ENCODE measurements around the gene CFAP46. TPM values are rescaled to one million over a fixed set of nuclear protein-coding genes. Genes with fewer than 3 reads are reported as not detected.

Gene CFAP46
- total and polyA plus RNA-seq, 2 of the 8 experiments (the other 6 are each of a cell fraction or from before 2014, with no cell fraction given) = 2.6 to 4.8 TPM

GRCh38 chr10:132898391-132899053 lies 43.8 kb downstream of the CFAP46 start:
- peaks cover 3% of the 10 kb centered on the region; the same call in 1 of the 2 replicates for H3K23me2 ChIP-seq (ENCODE audit: low read depth, low read length)
- no peak overlapping the region for H2BK120ac ChIP-seq (replicated peaks; ENCODE audit: low read depth, low read length)
- H3K79me2 ChIP-seq (ENCODE audit: control insufficient read depth in 1 of 2, insufficient read depth in 2 of 2, low read length in 2 of 2) = no peaks in the 10 kb centered on the region
- no peak overlapping the region for H2AK5ac ChIP-seq (ENCODE audit: low read depth, low read length)
- no peak overlapping the region for H3K4me3 ChIP-seq (ENCODE audit: extremely low read depth in 1 of 4, insufficient read depth in 2 of 4, low read depth in 3 of 4, low read length in 4 of 4)
- peaks cover 7 to 8% of the 10 kb centered on the region in 2 experiments; a peak in 3 of 4 replicates for H3K9me3 ChIP-seq (ENCODE audit: insufficient read depth in 2 of 2, low read depth in 1 of 2, low read length in 1 of 2)
- H3K27me3 ChIP-seq (replicated peaks in 1 of 4; ENCODE audit: control insufficient read depth in 3 of 4, extremely low read depth in 1 of 4, insufficient read depth in 3 of 4, low read length in 3 of 4) = no peaks in the 10 kb centered on the region
- 96% methylated on average over 10 of the region's 12 CpGs; no CpG with 5 or more reads in 1 of the 2 experiments for WGBS, 2 experiments (ENCODE audit: extremely low coverage in 1 of 2, insufficient coverage in 1 of 2, insufficient read length in 1 of 2, insufficient replicate concordance in 2 of 2, low coverage in 1 of 2, low lambda C conversion rate in 2 of 2, missing lambda C conversion rate in 1 of 2)
- FAIRE-seq (no peak), DNase-seq (ENCODE audit: low read depth in 1 of 2, low spot score in 2 of 2) (no peak)
- ChIA-PET CTCF (ENCODE audit: partially characterized antibody) (interaction anchor here (0.7 to 1.8 kb wide), 4 partner anchors 22 to 170 kb away, joined by 3 to 5 read pairs (median 4); no protein-coding TSS in a partner anchor), POLR2A (ENCODE audit: partially characterized antibody) (no interaction called here)
- no peak overlapping the region for H3K56ac ChIP-seq (replicated peaks; ENCODE audit: insufficient read length, low read depth, low read length)
- H4K8ac ChIP-seq (ENCODE audit: extremely low read depth, insufficient read depth, low read length) = no peak overlapping the region
- no peak overlapping the region for H2BK5ac ChIP-seq (ENCODE audit: low read depth, low read length)
- no peak overlapping the region for H3K9ac ChIP-seq (replicated peaks in 1 of 4; ENCODE audit: extremely low read depth in 1 of 4, low read depth in 3 of 4, low read length in 3 of 4)
- H3K23ac ChIP-seq (ENCODE audit: insufficient read length) = no peak overlapping the region
- no peak overlapping the region for H4K91ac ChIP-seq (replicated peaks; ENCODE audit: insufficient read length, low read length)
- H3K79me1 ChIP-seq (ENCODE audit: low read depth, low read length) = no peaks in the 10 kb centered on the region
- no peak overlapping the region for H3K14ac ChIP-seq (ENCODE audit: insufficient read length)
- no peaks in the 10 kb centered on the region for H3K36me3 ChIP-seq (ENCODE audit: control insufficient read depth in 2 of 4, insufficient read depth in 4 of 4, low read length in 3 of 4)
- H3K4me2 ChIP-seq (ENCODE audit: insufficient read depth in 1 of 2, low read depth in 2 of 2, low read length in 2 of 2) = no peak overlapping the region
- no peaks in the 10 kb centered on the region for H4K20me1 ChIP-seq (replicated peaks in 1 of 2; ENCODE audit: control insufficient read depth in 1 of 2, insufficient read depth in 2 of 2, low read length in 2 of 2)
- H2AFZ ChIP-seq (ENCODE audit: low read length) = no peak overlapping the region
- no peak overlapping the region for H3K18ac ChIP-seq (ENCODE audit: extremely low read depth, low read length)
- TF ChIP-seq GTF2F1 (IDR thresholded peaks at IDR 0.05; ENCODE audit: borderline replicate concordance, low read depth, low read length) = no peak
- TF ChIP-seq TBP (IDR thresholded peaks at IDR 0.05; ENCODE audit: low read depth, low read length) = no peak
- no peak for TF ChIP-seq ATF2 (IDR thresholded peaks at IDR 0.05; ENCODE audit: low read length)
- TF ChIP-seq CEBPB (IDR thresholded peaks at IDR 0.05; ENCODE audit: low read depth, low read length) = no peak
- TF ChIP-seq NANOG (IDR thresholded peaks at IDR 0.05; ENCODE audit: insufficient read depth, low read depth, low read length, poor library complexity, severe bottlenecking) = no peak
- TF ChIP-seq SIN3A (conservative IDR thresholded peaks at IDR 0.05 in 1 of 2, IDR thresholded peaks at IDR 0.05 in 1 of 2; ENCODE audit: low read depth in 1 of 2, low read length in 2 of 2) = no peak
- TF ChIP-seq CHD1 (IDR thresholded peaks at IDR 0.05; ENCODE audit: low read depth, low read length) = no peak
- no peak for TF ChIP-seq RAD21 (IDR thresholded peaks at IDR 0.05 in 1 of 2, conservative IDR thresholded peaks at IDR 0.05 in 1 of 2; ENCODE audit: low read depth in 2 of 2, low read length in 2 of 2)
- no peak for TF ChIP-seq MAX (IDR thresholded peaks at IDR 0.05)
- no peak overlapping the region for H3K4ac ChIP-seq (replicated peaks; ENCODE audit: insufficient read length, low read depth, low read length)
- H3K4me1 ChIP-seq (replicated peaks in 1 of 4; ENCODE audit: control insufficient read depth in 3 of 4, insufficient read depth in 4 of 4, low read length in 3 of 4) = peaks cover 0 to 4% (median under 1%) of the 10 kb centered on the region in 4 experiments; a peak in 5 of 7 replicates
- H4K5ac ChIP-seq (ENCODE audit: insufficient read length, low read depth, low read length) = no peak overlapping the region
- H3K27ac ChIP-seq (ENCODE audit: low read depth, low read length) = no peak overlapping the region
- H2BK15ac ChIP-seq (ENCODE audit: low read length) = no peak overlapping the region
- H2BK12ac ChIP-seq (ENCODE audit: low read depth, low read length) = no peak overlapping the region
- no peak overlapping the region for H2BK20ac ChIP-seq (ENCODE audit: low read length)
